ENCODE results near the gene MARCKSL1. TPM values are rescaled to one million over a fixed set of nuclear protein-coding genes. Genes with fewer than 3 reads are reported as not detected.

MARCKSL1 gene
- polyA plus RNA-seq, 3 donors: 13.9 to 150 (median 40.3) TPM

GRCh38 chr1:32333251-32333963 lies 2.6 kb downstream of the MARCKSL1 start:
- Histone ChIP-seq H3K4me1 (ENCODE audit: control insufficient read depth in 1 of 2, insufficient read depth in 2 of 2, low read length in 2 of 2) (peaks cover 30 to 42% of the 10 kb centered on the region in 2 donors), H3K4me2 (replicated peaks; ENCODE audit: extremely low read depth, low read length, poor library complexity, severe bottlenecking) (no peak overlapping the region), H3K4me3 (replicated peaks in 1 of 3; ENCODE audit: low read depth in 2 of 3, low read length in 3 of 3) (no peak overlapping the region), H3K27ac (ENCODE audit: low read depth in 1 of 2, low read length in 2 of 2) (no peak overlapping the region), H3K27me3 (ENCODE audit: control insufficient read depth in 2 of 2, insufficient read depth in 2 of 2, low read length in 2 of 2) (peaks cover 7 to 15% of the 10 kb centered on the region in 2 donors), H3K9me3 (replicated peaks in 1 of 2; ENCODE audit: control insufficient read depth in 1 of 2, insufficient read depth in 1 of 2, low read length in 2 of 2) (no peaks in the 10 kb centered on the region), H3K36me3 (replicated peaks in 1 of 2; ENCODE audit: control insufficient read depth in 1 of 2, insufficient read depth in 2 of 2, low read length in 2 of 2) (peaks cover 50 to 59% of the 10 kb centered on the region in 2 donors), H3K9ac (ENCODE audit: insufficient read depth, low read length, poor library complexity, severe bottlenecking) (no peak overlapping the region), H3K79me2 (ENCODE audit: insufficient read depth, low read length) (no peaks in the 10 kb centered on the region), H2AFZ (ENCODE audit: insufficient read depth, low read depth, low read length, poor library complexity, severe bottlenecking) (no peak overlapping the region), H4K20me1 (ENCODE audit: insufficient read depth, low read length) (peaks cover 55% of the 10 kb centered on the region)
- 86% methylated on average over 1 of the region's 3 CpGs for WGBS (ENCODE audit: insufficient coverage)
- no peak overlapping the region for H3K4me3 Mint-ChIP-seq
- intact Hi-C loops (cut with micrococcal nuclease): loop anchor here in 1 of 2 donors (5.0 kb wide), 1 partner anchor 39 kb away; no protein-coding TSS in a partner anchor
- DNase-seq: no peak
- H3K27ac Mint-ChIP-seq: no peak overlapping the region
- peaks cover 32% of the 10 kb centered on the region for H3K4me1 Mint-ChIP-seq
- no peak for TF ChIP-seq CTCF (IDR thresholded peaks at IDR 0.05)
- peaks cover 15 to 22% (median 20%) of the 10 kb centered on the region in 3 donors for H3K27me3 Mint-ChIP-seq (ENCODE audit: low read depth in 3 of 3)
- peaks cover 60 to 66% of the 10 kb centered on the region in 2 donors for H3K36me3 Mint-ChIP-seq
- peaks cover 0 to 6% (median 3%) of the 10 kb centered on the region in 7 donors for H3K9me3 Mint-ChIP-seq

- peaks cover 23% of the 10 kb centered on the region for H3K4me1 Mint-ChIP-seq
- Histone ChIP-seq H3K9me3 (replicated peaks in 1 of 2; ENCODE audit: control insufficient read depth in 1 of 2, insufficient read depth in 1 of 2, low read length in 2 of 2) (no peaks in the 10 kb centered on the region), H4K20me1 (ENCODE audit: insufficient read depth, low read length) (peaks cover 55% of the 10 kb centered on the region)
Measured at GRCh38 chr1:32332290-32333079, 3.5 kb downstream of the MARCKSL1 start.

More at GRCh38 chr1:32332290-32333079, 3.5 kb downstream of the MARCKSL1 start:
- no peak overlapping the region for H3K4me2 ChIP-seq (replicated peaks; ENCODE audit: extremely low read depth, low read length, poor library complexity, severe bottlenecking)
- Mint-ChIP-seq H3K27me3 (ENCODE audit: low read depth in 3 of 3) (peaks cover 15 to 22% (median 20%) of the 10 kb centered on the region in 3 donors), H3K4me3 (no peak overlapping the region), H3K9me3 (peaks cover 0 to 6% (median 3%) of the 10 kb centered on the region in 7 donors), H3K36me3 (peaks cover 69 to 72% of the 10 kb centered on the region in 2 donors), H3K27ac (no peak overlapping the region)
- peaks cover 60 to 68% of the 10 kb centered on the region in 2 donors for H3K36me3 ChIP-seq (replicated peaks in 1 of 2; ENCODE audit: control insufficient read depth in 1 of 2, insufficient read depth in 2 of 2, low read length in 2 of 2)
- peaks cover 7 to 15% of the 10 kb centered on the region in 2 donors for H3K27me3 ChIP-seq (ENCODE audit: control insufficient read depth in 2 of 2, insufficient read depth in 2 of 2, low read length in 2 of 2)
- DNase-seq: no peak
- WGBS (ENCODE audit: insufficient coverage): 100% methylated on average over 1 of the region's 3 CpGs
- TF ChIP-seq CTCF (IDR thresholded peaks at IDR 0.05): no peak
- H3K79me2 ChIP-seq (ENCODE audit: insufficient read depth, low read length): no peaks in the 10 kb centered on the region
- no peak overlapping the region for H2AFZ ChIP-seq (ENCODE audit: insufficient read depth, low read depth, low read length, poor library complexity, severe bottlenecking)
- H3K4me1 ChIP-seq (ENCODE audit: control insufficient read depth in 1 of 2, insufficient read depth in 2 of 2, low read length in 2 of 2): peaks cover 21 to 32% of the 10 kb centered on the region in 2 donors
- no peak overlapping the region for H3K9ac ChIP-seq (ENCODE audit: insufficient read depth, low read length, poor library complexity, severe bottlenecking)
- no peak overlapping the region for H3K27ac ChIP-seq (ENCODE audit: low read depth in 1 of 2, low read length in 2 of 2)
- H3K4me3 ChIP-seq (replicated peaks in 1 of 3; ENCODE audit: low read depth in 2 of 3, low read length in 3 of 3): no peak overlapping the region
- intact Hi-C loops (cut with micrococcal nuclease): loop anchor here in 1 of 2 donors (5.0 kb wide), 1 partner anchor 40 kb away; no protein-coding TSS in a partner anchor
